WERI-Rb-1 (cell line): ENCODE data around the gene GSK3A.
A peak's percentile ranks its signal among the peaks of the same experiment; 100 is the strongest.

Source experiments
- DNase-seq: peaks from one replicate; pipeline ENCODE4 v3.0.0-alpha.2; 2020
- H3K27ac ChIP-seq: fragments of 250-450 bp; sonication (Bioruptor Pico); 2 replicates; pipeline ENCODE4 v1.5.1; 2020; ENCODE audit warnings: mild to moderate bottlenecking, moderate library complexity
- H3K27me3 ChIP-seq: fragments of 250-450 bp; sonication (Bioruptor Pico); 2 replicates; pipeline ENCODE4 v1.5.1; 2021; ENCODE audit warnings: mild to moderate bottlenecking, low read depth, moderate library complexity; ENCODE audit not compliant: insufficient read depth, severe bottlenecking
- H3K36me3 ChIP-seq: fragments of 250-450 bp; sonication (Bioruptor Pico); 2 replicates; pipeline ENCODE4 v1.5.1; 2020; ENCODE audit warnings: mild to moderate bottlenecking, moderate library complexity
- H3K4me3 ChIP-seq: 2 replicates; pipeline ENCODE4 v1.5.1; 2011; ENCODE audit warnings: low read depth, mild to moderate bottlenecking, control low read depth, low read length
- H3K9me3 ChIP-seq: fragments of 250-450 bp; sonication (Bioruptor Pico); 2 replicates; pipeline ENCODE4 v1.5.1; 2021; ENCODE audit warnings: mild to moderate bottlenecking, moderate library complexity; ENCODE audit not compliant: severe bottlenecking
- TF ChIP-seq, protein P1 (sequence below): IDR thresholded peaks from 2 replicates; pipeline ENCODE4 v1.5.1; 2011; ENCODE audit warnings: low read depth, mild to moderate bottlenecking, control low read depth, inconsistent platforms, low read length

Gene GSK3A

DNA sequence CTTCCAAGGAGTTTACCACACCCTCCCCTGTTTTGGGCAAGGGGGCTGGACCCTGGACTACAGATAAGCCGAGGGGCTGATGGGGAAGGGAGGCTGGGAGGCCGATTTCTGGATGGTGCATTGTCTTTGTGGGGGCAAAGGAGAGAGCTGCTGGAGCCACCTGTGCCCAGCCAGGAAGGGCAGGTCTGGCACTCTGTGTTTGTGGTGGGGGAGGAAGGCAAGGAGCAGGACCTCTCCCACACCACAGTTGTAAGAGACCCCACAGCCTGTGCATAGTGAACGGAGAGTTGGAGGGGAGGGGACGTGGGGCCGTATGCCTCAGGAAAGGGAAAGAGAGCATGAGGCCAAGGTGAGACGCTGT lies 43.6 kb upstream of the GSK3A start:
- H3K27me3 ChIP-seq = no peaks in the 10 kb centered on the region
- H3K9me3 ChIP-seq = no peaks in the 10 kb centered on the region
- peaks cover 45% of the 10 kb centered on the region for H3K36me3 ChIP-seq
- DNase-seq = no peak
- TF ChIP-seq, protein P1, sequence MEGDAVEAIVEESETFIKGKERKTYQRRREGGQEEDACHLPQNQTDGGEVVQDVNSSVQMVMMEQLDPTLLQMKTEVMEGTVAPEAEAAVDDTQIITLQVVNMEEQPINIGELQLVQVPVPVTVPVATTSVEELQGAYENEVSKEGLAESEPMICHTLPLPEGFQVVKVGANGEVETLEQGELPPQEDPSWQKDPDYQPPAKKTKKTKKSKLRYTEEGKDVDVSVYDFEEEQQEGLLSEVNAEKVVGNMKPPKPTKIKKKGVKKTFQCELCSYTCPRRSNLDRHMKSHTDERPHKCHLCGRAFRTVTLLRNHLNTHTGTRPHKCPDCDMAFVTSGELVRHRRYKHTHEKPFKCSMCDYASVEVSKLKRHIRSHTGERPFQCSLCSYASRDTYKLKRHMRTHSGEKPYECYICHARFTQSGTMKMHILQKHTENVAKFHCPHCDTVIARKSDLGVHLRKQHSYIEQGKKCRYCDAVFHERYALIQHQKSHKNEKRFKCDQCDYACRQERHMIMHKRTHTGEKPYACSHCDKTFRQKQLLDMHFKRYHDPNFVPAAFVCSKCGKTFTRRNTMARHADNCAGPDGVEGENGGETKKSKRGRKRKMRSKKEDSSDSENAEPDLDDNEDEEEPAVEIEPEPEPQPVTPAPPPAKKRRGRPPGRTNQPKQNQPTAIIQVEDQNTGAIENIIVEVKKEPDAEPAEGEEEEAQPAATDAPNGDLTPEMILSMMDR = no peak
- H3K27ac ChIP-seq = peak overlapping the region; percentile 76; the same call in 1 of the 2 replicates
- no peak overlapping the region for H3K4me3 ChIP-seq

DNA sequence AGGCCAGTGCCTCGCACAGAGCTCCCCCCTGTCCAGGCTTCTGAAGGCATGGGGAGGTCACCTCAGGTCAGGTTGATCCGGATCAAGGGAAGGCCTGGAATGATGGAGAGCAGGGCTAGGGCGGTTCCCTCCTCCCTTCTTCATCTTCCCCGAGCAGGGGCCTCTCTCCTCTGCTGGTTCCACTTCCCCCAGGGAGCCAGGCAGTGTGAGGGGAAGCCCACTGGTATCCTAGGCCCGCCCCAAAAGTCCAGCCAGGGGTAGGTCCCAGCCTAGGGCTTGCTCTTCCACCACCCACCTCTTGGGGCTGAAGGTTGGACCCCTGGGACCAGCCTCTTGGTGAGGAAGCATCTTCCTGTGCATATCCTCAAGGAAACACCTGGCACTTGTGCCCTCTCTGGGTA lies 43.1 kb upstream of the GSK3A start:
- TF ChIP-seq, protein P1 = no peak
- peaks cover 41% of the 10 kb centered on the region for H3K36me3 ChIP-seq
- H3K9me3 ChIP-seq = no peaks in the 10 kb centered on the region
- H3K27me3 ChIP-seq = no peaks in the 10 kb centered on the region
- peak overlapping the region; percentile 87 for H3K4me3 ChIP-seq
- DNase-seq = peak; percentile 71
- H3K27ac ChIP-seq = peak overlapping the region; percentile 76

DNA sequence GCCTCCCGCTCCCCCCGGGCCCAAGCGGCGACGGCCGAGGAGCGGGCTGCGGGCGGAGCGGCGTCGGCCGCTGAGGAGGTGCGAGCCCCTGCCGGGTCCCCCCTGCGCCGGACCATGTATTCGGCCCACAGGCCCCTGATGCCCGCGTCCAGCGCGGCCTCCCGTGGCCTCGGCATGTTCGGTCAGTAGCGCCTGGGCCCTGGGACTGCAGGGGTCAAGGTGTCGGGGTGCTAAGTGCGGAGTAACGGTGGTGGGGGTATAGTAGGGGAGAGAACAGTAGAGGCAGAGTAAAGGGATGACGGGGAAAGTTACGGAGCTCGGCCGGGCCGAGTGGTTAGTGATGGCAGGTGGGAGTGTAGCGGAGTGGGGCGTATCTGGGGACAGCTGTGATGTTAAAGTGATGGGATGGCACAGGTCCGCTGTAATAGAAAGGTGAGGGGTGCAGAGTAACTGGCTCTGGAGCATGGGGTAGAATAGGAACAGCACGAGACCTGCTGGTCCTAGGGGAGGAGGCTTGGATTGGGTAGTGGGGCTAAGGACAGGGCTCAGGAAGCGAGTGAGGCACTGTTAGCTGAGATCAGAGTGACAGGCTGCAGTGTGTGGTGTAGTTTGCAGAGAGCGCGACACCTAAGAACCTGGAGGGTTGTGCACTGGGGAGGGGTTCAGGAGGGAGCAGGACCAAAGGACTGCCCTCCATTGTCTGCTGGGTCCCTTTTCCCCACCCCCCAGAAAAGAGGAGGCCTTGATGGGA lies 42.4 kb upstream of the GSK3A start:
- peaks cover 33% of the 10 kb centered on the region for H3K36me3 ChIP-seq
- no peak for DNase-seq
- no peaks in the 10 kb centered on the region for H3K27me3 ChIP-seq
- peak overlapping the region; percentile 87 for H3K4me3 ChIP-seq
- H3K27ac ChIP-seq = peak overlapping the region; percentile 76
- TF ChIP-seq, protein P1 = no peak
- H3K9me3 ChIP-seq = no peaks in the 10 kb centered on the region

DNA sequence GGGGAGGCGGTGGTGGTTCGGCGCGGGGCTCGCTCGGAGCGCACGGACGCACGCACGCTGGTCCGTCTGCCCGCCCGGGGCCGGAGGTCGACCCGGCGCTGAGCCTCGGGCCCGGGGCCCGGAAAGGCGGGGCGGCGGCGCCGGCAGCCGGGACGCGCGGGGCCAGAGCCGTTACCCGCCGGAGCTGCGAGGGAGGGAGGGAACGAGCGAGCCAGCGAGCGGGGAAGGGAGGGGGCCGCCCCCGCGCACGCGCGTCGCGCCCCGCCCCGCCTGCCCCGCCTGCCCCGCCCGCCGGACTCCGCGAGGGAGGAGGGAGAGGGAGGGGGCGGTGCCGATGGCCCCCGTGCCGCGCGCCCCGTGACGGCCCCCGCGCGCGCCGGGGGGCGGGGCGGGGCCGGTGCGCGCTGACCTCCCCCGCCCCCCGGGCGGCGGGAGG lies 41.7 kb upstream of the GSK3A start:
- TF ChIP-seq, protein P1 = no peak
- no peak overlapping the region for H3K4me3 ChIP-seq
- peak overlapping the region; percentile 71; the same call in 1 of the 2 replicates for H3K27ac ChIP-seq
- no peaks in the 10 kb centered on the region for H3K27me3 ChIP-seq
- peaks cover 26% of the 10 kb centered on the region for H3K36me3 ChIP-seq
- no peaks in the 10 kb centered on the region for H3K9me3 ChIP-seq
- peak; percentile 73 for DNase-seq

DNA sequence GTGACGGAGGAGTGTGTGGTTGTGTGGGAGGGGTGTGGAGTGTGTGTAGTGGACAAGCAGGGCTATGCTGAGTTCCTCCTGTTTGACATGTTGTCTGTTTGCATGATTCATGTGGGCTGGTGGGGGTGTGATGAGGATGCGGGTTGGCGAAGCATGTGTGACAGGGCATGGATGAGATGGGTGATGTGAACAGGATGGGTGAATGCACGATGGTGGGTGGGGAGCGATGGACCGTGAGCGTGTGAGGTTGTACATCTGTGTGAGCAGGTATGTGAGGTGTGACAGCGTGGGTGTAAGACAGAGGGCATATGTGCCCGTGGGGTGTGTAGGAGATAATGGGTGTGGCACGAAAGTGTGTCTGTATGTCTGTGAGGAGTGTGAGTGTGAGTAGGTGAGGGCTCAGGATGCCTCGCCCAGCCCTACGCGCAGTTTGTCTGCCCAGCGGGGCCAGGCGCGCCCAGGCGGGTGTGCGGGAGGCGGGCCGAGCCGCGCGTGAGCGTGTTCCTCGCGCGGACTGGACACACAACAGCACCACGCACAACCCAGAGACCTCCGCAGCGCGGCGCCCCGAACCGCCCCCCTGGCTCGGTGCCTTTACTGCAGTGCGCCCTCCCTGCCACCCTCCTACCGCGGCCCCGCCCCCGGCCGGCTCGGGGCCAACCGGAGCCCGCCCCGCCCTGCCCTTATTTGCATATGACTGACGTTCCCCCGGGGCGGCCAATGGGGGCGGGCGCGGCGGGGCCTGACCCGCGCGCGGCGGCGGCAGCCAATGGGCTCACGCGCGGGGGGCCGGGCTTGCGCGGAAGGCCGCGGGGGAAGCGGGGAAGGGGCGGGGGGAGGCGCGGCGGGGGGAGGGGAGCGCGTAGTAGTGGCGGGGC lies 41.0 kb upstream of the GSK3A start:
- Histone ChIP-seq H3K27me3 (no peaks in the 10 kb centered on the region), H3K36me3 (peaks cover 21% of the 10 kb centered on the region), H3K4me3 (peak overlapping the region; percentile 27), H3K27ac (peak overlapping the region; percentile 71), H3K9me3 (no peaks in the 10 kb centered on the region)
- DNase-seq = peak; percentile 96
- TF ChIP-seq, protein P1 = no peak
